ENCODE results near the gene GID8.

The GID8 gene

GRCh38 chr20:62905536-62906117 is 32.3 kb upstream of the GID8 start:
- DNase-seq: no peak

GRCh38 chr20:62906209-62906608 is 31.7 kb upstream of the GID8 start:
- no peak for DNase-seq

- DNase-seq: no peak
These were observed 31.1 kb upstream of the GID8 start for GRCh38 chr20:62906647-62907375.

- DNase-seq: no peak
These were observed 30.3 kb upstream of the GID8 start for GRCh38 chr20:62907384-62908317.

GRCh38 chr20:62908971-62909791 is 28.8 kb upstream of the GID8 start:
- no peak for DNase-seq

- no peak for DNase-seq
These were observed 27.7 kb upstream of the GID8 start for GRCh38 chr20:62910217-62910766.

GRCh38 chr20:62910777-62911497 is 27.0 kb upstream of the GID8 start:
- no peak for DNase-seq

- no peak for DNase-seq
These were observed 26.2 kb upstream of the GID8 start for GRCh38 chr20:62911701-62912280.

- DNase-seq: no peak
These were observed 24.8 kb upstream of the GID8 start for GRCh38 chr20:62913043-62913630.

GRCh38 chr20:62914436-62914835 is 23.5 kb upstream of the GID8 start:
- DNase-seq: no peak

- DNase-seq: no peak
These were observed 22.9 kb upstream of the GID8 start for GRCh38 chr20:62914970-62915457.

GRCh38 chr20:62916703-62917476 is 21.1 kb upstream of the GID8 start:
- no peak for DNase-seq

GRCh38 chr20:62917720-62918119 is 20.2 kb upstream of the GID8 start:
- DNase-seq: no peak

GRCh38 chr20:62918147-62918546 is 19.8 kb upstream of the GID8 start:
- no peak for DNase-seq

- peak in 1 of 2 donors; percentile 40 for DNase-seq
These were observed 19.1 kb upstream of the GID8 start for GRCh38 chr20:62918831-62919230.

GRCh38 chr20:62920039-62920645 is 17.8 kb upstream of the GID8 start:
- DNase-seq: no peak

- peak; percentile 57 to 59 for DNase-seq
These were observed 16.7 kb upstream of the GID8 start for GRCh38 chr20:62921119-62921687.

- DNase-seq: no peak
These were observed 15.5 kb upstream of the GID8 start for GRCh38 chr20:62922451-62922921.

All from stimulated activated CD4-positive, alpha-beta T cell treated with anti-CD3 and anti-CD28 coated beads, Interleukin-2, amount 100 ng/mL, for 48 hours (primary cell).